Endothelial cell (in vitro differentiated cells): ENCODE measurements around the gene CASZ1. TPM values are rescaled to one million over a fixed set of nuclear protein-coding genes. Genes with fewer than 3 reads are reported as not detected.

Source experiments
- DNase-seq: peaks from one replicate; pipeline ENCODE4 v3.0.0; 2021; ENCODE audit warnings: low spot score
- H3K27ac Mint-ChIP-seq: one replicate; pipeline ENCODE4 v1.8.0; 2021; ENCODE audit warnings: mixed read lengths, inconsistent platforms; ENCODE audit not compliant: unreplicated experiment
- H3K27me3 Mint-ChIP-seq: one replicate; pipeline ENCODE4 v1.8.0; 2021; ENCODE audit warnings: mild to moderate bottlenecking, moderate library complexity, mixed read lengths, inconsistent platforms; ENCODE audit not compliant: unreplicated experiment
- H3K36me3 Mint-ChIP-seq: one replicate; pipeline ENCODE4 v1.8.0; 2021; ENCODE audit warnings: mild to moderate bottlenecking, low read depth, mixed read lengths, inconsistent platforms; ENCODE audit not compliant: unreplicated experiment
- H3K4me1 Mint-ChIP-seq: one replicate; pipeline ENCODE4 v1.8.0; 2021; ENCODE audit warnings: mild to moderate bottlenecking, mixed read lengths, inconsistent platforms; ENCODE audit not compliant: unreplicated experiment
- H3K4me3 Mint-ChIP-seq: one replicate; pipeline ENCODE4 v1.8.0; 2021; ENCODE audit warnings: mild to moderate bottlenecking, mixed read lengths, inconsistent platforms; ENCODE audit not compliant: unreplicated experiment
- H3K9me3 Mint-ChIP-seq: one replicate; pipeline ENCODE4 v1.8.0; 2021; ENCODE audit warnings: mixed read lengths, inconsistent platforms; ENCODE audit not compliant: unreplicated experiment
- total RNA-seq: library from RNA; stranded (reverse); fragmentation: NEBNext Ultra II Directional; extraction: Animal tissue kit (Norgen Biotek cat#: 25700); gene quantifications from one replicate; pipeline ENCODE4 v1.2.1, GENCODE V29; 2021; ENCODE audit not compliant: unreplicated experiment
- TF ChIP-seq, protein P1 (sequence below): fragments of 200-600 bp; sonication (generic); IDR thresholded peaks from one replicate; pipeline ENCODE4 v1.5.0; 2021; ENCODE audit warnings: antibody characterized with exemption; ENCODE audit not compliant: unreplicated experiment

CASZ1 gene
- total RNA-seq, 1 donor from 2014 or later, result 6.3 TPM

DNA sequence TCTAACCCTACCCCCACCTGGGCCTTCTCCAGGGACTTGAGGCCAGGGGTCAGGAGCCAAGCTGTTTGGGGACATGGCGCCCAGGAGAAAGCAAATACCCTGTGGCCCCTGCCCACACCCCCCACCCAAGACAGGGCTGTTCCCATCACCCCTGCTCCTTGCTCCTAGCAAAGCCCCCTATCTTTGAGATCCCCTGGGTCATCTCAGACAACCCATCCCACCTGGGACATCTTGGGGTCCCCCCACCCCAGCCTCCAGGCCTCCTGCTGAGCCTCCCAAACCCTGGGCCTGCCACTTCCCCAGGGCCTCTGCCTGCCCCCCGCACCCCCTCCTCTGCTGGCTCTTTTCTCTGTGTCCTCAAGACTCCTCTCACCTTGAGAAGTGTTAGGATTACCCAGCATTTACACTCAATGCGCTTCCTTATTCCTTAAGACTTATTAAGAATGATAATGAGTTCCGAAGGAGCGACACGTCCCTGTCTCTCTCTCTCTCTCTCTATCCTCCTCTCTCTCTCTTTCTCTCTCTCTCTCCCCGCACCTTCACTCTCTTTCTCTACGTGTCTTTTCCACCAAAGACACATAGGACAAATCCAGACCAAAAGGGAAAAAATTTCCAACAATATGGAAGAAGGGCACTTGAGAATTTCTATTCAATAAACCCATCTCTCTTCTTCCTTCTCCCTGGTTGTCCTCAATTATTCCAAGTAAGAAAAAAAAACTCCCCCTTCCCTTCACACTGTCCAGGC lies 7.2 kb downstream of the CASZ1 start:
- peaks cover 7% of the 10 kb centered on the region for H3K36me3 Mint-ChIP-seq
- TF ChIP-seq, protein P1, sequence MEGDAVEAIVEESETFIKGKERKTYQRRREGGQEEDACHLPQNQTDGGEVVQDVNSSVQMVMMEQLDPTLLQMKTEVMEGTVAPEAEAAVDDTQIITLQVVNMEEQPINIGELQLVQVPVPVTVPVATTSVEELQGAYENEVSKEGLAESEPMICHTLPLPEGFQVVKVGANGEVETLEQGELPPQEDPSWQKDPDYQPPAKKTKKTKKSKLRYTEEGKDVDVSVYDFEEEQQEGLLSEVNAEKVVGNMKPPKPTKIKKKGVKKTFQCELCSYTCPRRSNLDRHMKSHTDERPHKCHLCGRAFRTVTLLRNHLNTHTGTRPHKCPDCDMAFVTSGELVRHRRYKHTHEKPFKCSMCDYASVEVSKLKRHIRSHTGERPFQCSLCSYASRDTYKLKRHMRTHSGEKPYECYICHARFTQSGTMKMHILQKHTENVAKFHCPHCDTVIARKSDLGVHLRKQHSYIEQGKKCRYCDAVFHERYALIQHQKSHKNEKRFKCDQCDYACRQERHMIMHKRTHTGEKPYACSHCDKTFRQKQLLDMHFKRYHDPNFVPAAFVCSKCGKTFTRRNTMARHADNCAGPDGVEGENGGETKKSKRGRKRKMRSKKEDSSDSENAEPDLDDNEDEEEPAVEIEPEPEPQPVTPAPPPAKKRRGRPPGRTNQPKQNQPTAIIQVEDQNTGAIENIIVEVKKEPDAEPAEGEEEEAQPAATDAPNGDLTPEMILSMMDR, result no peak
- peaks cover 8% of the 10 kb centered on the region for H3K27me3 Mint-ChIP-seq
- no peak overlapping the region for H3K4me3 Mint-ChIP-seq
- peaks cover 10% of the 10 kb centered on the region for H3K4me1 Mint-ChIP-seq
- no peak overlapping the region for H3K27ac Mint-ChIP-seq
- no peak for DNase-seq
- no peaks in the 10 kb centered on the region for H3K9me3 Mint-ChIP-seq

- TF ChIP-seq, protein P1, result no peak
- Mint-ChIP-seq H3K36me3 (peaks cover 7% of the 10 kb centered on the region), H3K4me3 (no peak overlapping the region), H3K27ac (no peak overlapping the region), H3K27me3 (peaks cover 8% of the 10 kb centered on the region), H3K9me3 (no peaks in the 10 kb centered on the region), H3K4me1 (peaks cover 7% of the 10 kb centered on the region)
- peak; percentile 46 for DNase-seq
Observed at GRCh38 chr1:10788592-10789006, 7.8 kb downstream of the CASZ1 start.

- no peak overlapping the region for H3K4me3 Mint-ChIP-seq
- no peaks in the 10 kb centered on the region for H3K9me3 Mint-ChIP-seq
- peaks cover 3% of the 10 kb centered on the region for H3K4me1 Mint-ChIP-seq
- DNase-seq, result no peak
- peaks cover 5% of the 10 kb centered on the region for H3K27me3 Mint-ChIP-seq
- TF ChIP-seq, protein P1, result no peak
- no peak overlapping the region for H3K27ac Mint-ChIP-seq
- peaks cover 3% of the 10 kb centered on the region for H3K36me3 Mint-ChIP-seq
Observed at GRCh38 chr1:10787286-10787685, 9.2 kb downstream of the CASZ1 start.

DNA sequence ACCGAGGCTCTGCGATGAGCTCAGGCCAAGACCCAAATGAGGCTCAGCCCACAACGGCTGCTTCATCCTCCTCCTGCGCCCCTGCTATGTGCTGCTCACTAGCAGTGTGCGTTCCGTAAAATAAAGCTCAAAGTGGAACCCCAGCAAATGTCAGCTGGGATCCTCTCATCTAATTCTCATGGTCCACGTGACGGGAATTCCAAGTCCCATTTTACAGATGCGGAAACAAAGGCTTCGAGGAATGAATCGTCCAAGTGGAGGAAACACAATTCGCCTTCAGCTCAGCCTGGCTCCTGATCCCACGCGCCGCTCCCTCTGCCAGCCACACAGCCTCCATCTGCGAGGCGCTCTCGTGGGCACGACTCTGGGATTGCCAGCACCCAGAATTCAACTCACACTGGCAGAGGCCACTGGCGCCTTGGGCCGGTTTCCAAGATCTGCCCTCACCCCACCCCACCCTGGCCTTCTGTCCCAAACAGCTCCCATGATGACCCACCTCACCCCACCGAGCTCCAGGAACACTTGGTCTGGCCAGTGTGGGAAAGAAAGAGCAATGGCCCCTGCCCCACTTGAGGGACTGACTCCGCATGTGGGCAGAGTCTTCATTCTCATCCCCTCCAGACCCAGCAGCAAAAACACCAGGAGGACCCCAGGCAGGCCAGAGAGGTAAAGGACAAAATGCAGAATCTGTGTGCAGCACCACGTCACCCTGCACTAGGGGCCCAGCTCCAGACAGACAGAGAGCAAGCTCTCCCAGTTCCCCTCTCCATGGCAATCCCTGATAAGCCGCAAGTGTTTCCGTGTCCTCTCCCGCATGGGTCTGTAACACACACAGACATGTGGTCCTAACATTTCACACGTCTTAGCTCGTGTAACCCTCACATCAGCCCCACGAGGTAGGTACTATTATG lies 10.5 kb downstream of the CASZ1 start:
- Mint-ChIP-seq H3K36me3 (peaks cover 3% of the 10 kb centered on the region), H3K9me3 (no peaks in the 10 kb centered on the region), H3K4me3 (no peak overlapping the region), H3K27ac (no peak overlapping the region), H3K27me3 (peaks cover 5% of the 10 kb centered on the region), H3K4me1 (peaks cover 3% of the 10 kb centered on the region)
- DNase-seq, result no peak
- TF ChIP-seq, protein P1, result no peak
